K562 (cell line): ENCODE measurements around the gene CLCC1. TPM values are rescaled to one million over a fixed set of nuclear protein-coding genes. Genes with fewer than 3 reads are reported as not detected.
A peak's percentile ranks its signal among the peaks of the same experiment; 100 is the strongest.

Source experiments
- CC2D1A ChIP-seq: fragments of 450-650 bp; IDR thresholded peaks from 2 replicates; pipeline ENCODE4 v1.6.1; 2017; ENCODE audit warnings: mild to moderate bottlenecking
- KLF10 ChIP-seq: fragments of 250-450 bp; sonication (Bioruptor Pico); IDR thresholded peaks from 2 replicates; pipeline ENCODE4 v1.6.1; 2021; ENCODE audit warnings: matching md5 sums
- MAZ ChIP-seq, 2 experiments: fragments of 450-650 bp in 1 of 2; sonication (generic) in 1 of 2; formaldehyde crosslinking; IDR thresholded peaks in 1 of 2; conservative IDR thresholded peaks in 1 of 2; 2 replicates each; pipeline versions ENCODE4 v1.4.0 to v1.5.0; 2020; ENCODE audit warnings: mild to moderate bottlenecking in 1 of 2, missing genetic modification reagents in 1 of 2
- NFIC ChIP-seq: fragments of 450-650 bp; IDR thresholded peaks from 2 replicates; pipeline ENCODE4 v1.6.1; 2017; ENCODE audit warnings: mild to moderate bottlenecking, inconsistent platforms
- PML ChIP-seq: IDR thresholded peaks from 2 replicates; pipeline ENCODE4 v1.6.1; 2012; ENCODE audit warnings: low read length, inconsistent platforms
- SREBF2 ChIP-seq: sonication (generic); formaldehyde crosslinking; IDR thresholded peaks from 2 replicates; pipeline ENCODE4 v1.4.0; 2020; ENCODE audit warnings: mild to moderate bottlenecking, missing genetic modification reagents
- ZNF143 ChIP-seq: sonication (generic); formaldehyde crosslinking; IDR thresholded peaks from 2 replicates; pipeline ENCODE4 v1.9.0; 2022; ENCODE audit warnings: mild to moderate bottlenecking, missing genetic modification reagents
- ZNF511 ChIP-seq: sonication (generic); formaldehyde crosslinking; IDR thresholded peaks from 2 replicates; pipeline ENCODE4 v1.8.0; 2022; ENCODE audit warnings: mild to moderate bottlenecking, missing genetic modification reagents
- ZNF512 ChIP-seq: IDR thresholded peaks from 2 replicates; pipeline ENCODE4 v1.6.1; 2016; ENCODE audit warnings: missing genetic modification characterization, missing compliant biosample characterization
- ZNF584 ChIP-seq: fragments of 200-800 bp; sonication (Bioruptor generic); IDR thresholded peaks from 2 replicates; pipeline ENCODE4 v1.6.1; 2016; ENCODE audit warnings: low read depth, mild to moderate bottlenecking, missing genetic modification characterization, missing compliant biosample characterization
- ZNF609 ChIP-seq: sonication (generic); formaldehyde crosslinking; IDR thresholded peaks from 2 replicates; pipeline ENCODE4 v1.8.1; 2023; ENCODE audit warnings: missing genetic modification reagents, mild to moderate bottlenecking, borderline replicate concordance
- ZNF639 ChIP-seq, 2 experiments: fragments of 200-800 bp in 1 of 2; sonication (Bioruptor generic) in 1 of 2; sonication (generic) in 1 of 2; formaldehyde crosslinking in 1 of 2; IDR thresholded peaks in 1 of 2; conservative IDR thresholded peaks in 1 of 2; 2 replicates each; pipeline versions ENCODE4 v1.5.0 to v1.6.1; 2016 to 2020; ENCODE audit warnings: missing compliant biosample characterization in 1 of 2, missing genetic modification characterization in 1 of 2, missing genetic modification reagents in 1 of 2
- ZNF766 ChIP-seq: fragments of 200-800 bp; sonication (Bioruptor generic); conservative IDR thresholded peaks from 2 replicates; pipeline ENCODE4 v1.6.1; 2016; ENCODE audit warnings: missing genetic modification characterization, missing compliant biosample characterization
- polyA plus RNA-seq, 8 experiments: library from polyadenylated mRNA; depleted of rRNA in 4 of 8; stranded (reverse) in 5 of 8; unstranded in 3 of 8; fragments of >200 nt; fragmentation: Nextera tagmentation in 2 of 8; fragmentation: Illumina TruSeq in 1 of 8; extraction: Ambion mirVana in 2 of 8; extraction: Trizol in 1 of 8; gene quantifications; 2 replicates each; pipeline versions ENCODE4 v1.2.1 to v1.2.3, GENCODE V29; 2011 to 2014; ENCODE audit warnings: inconsistent platforms in 1 of 8, missing spikeins in 1 of 8
- total RNA-seq, 7 experiments: library from RNA; depleted of rRNA in 6 of 7; stranded (reverse); fragments of >200 nt in 6 of 7; fragmentation: Illumina TruSeq in 2 of 7; extraction: Trizol in 2 of 7; gene quantifications; 2 replicates each; pipeline versions ENCODE4 v1.2.1 to v1.2.3, GENCODE V29; 2011 to 2021; ENCODE audit warnings: low replicate concordance in 1 of 7

CLCC1 gene
- total and polyA plus RNA-seq, 9 of the 15 experiments (the other 6 are each of a cell fraction or from before 2014, with no cell fraction given) = 28.8 to 63.4 (median 40.4) TPM

GRCh38 chr1:108963052-108963686, at the start of gene CLCC1 (continued):
- TF ChIP-seq KLF10 (CRISPR knock-in tag) (no peak), SREBF2 (CRISPR knock-in tag) (no peak), ZNF143 (CRISPR knock-in tag) (peak; percentile 55; the same call in 1 of the 2 replicates), ZNF609 (CRISPR knock-in tag) (no peak; the same call in 1 of the 2 replicates), ZNF766 (peak; percentile 40; the same call in 1 of the 2 replicates), PML (peak; percentile 80; the same call in 1 of the 2 replicates), ZNF639 (CRISPR knock-in tag; conservative IDR thresholded peaks at IDR 0.05 in 1 of 2, IDR thresholded peaks at IDR 0.05 in 1 of 2) (peak in 1 of 2 experiments; percentile 74; a peak in 2 of 4 replicates), ZNF511 (peak; percentile 86; the same call in 1 of the 2 replicates), CC2D1A (no peak), ZNF512 (tag) (no peak), MAZ (CRISPR knock-in tag; conservative IDR thresholded peaks at IDR 0.05 in 1 of 2, IDR thresholded peaks at IDR 0.05 in 1 of 2) (peak; percentile 63 to 83), NFIC (peak; percentile 28; the same call in 1 of the 2 replicates), ZNF584 (CRISPR knock-in tag) (no peak)
